B cell (primary cell): ENCODE results near the gene SLC10A2. TPM values are rescaled to one million over a fixed set of nuclear protein-coding genes. Genes with fewer than 3 reads are reported as not detected.

ENCODE experiments used
- ATAC-seq: fragments of 200-7000 bp; cut with Tn5 transposase; one replicate; pipeline ENCODE4 v1.10.0; 2021; ENCODE audit warnings: low read depth, mild to moderate bottlenecking, moderate number of reproducible peaks, moderate library complexity
- CTCF ChIA-PET: fragments of 350-600 bp; sonication (Branson Sonifier 250); formaldehyde crosslinking; loops from one replicate; lab custom pipeline; 2021; ENCODE audit warnings: antibody characterized with exemption, inconsistent platforms; lab: Charles Lee
- POLR2A ChIA-PET: fragments of 350-600 bp; sonication (Branson Sonifier 250); formaldehyde crosslinking; loops from one replicate; lab custom pipeline; 2021; ENCODE audit warnings: antibody characterized with exemption; lab: Charles Lee
- DNase-seq: peaks from one replicate; pipeline ENCODE4 v3.0.0; 2013
- H2AFZ ChIP-seq: 2 replicates; pipeline ENCODE4 v1.6.1; 2012; ENCODE audit warnings: mild to moderate bottlenecking, low read depth, low read length; ENCODE audit not compliant: insufficient read depth, poor library complexity, severe bottlenecking
- H3K27ac ChIP-seq, 2 donors: 1 replicate in 1 of 2; 2 replicates in 1 of 2; pipeline ENCODE4 v1.5.1; 2012 to 2013; ENCODE audit warnings: low read length in 2 of 2, mild to moderate bottlenecking in 2 of 2, moderate library complexity in 1 of 2
- H3K27me3 ChIP-seq, 4 experiments: fragments of 200-600 bp in 1 of 4; sonication (generic) in 1 of 4; replicated peaks in 1 of 4; 1 replicate in 2 of 4; 2 replicates in 2 of 4; pipeline versions ENCODE4 v1.6.1 to v1.7.0; 2013 to 2016; ENCODE audit warnings: low read length in 3 of 4, mild to moderate bottlenecking in 2 of 4, mixed read lengths in 1 of 4, moderate library complexity in 1 of 4; ENCODE audit not compliant: insufficient read depth in 4 of 4, control insufficient read depth in 3 of 4; ENCODE audit errors: control extremely low read depth in 1 of 4
- H3K36me3 ChIP-seq, 2 experiments: replicated peaks in 1 of 2; 1 replicate in 1 of 2; 2 replicates in 1 of 2; pipeline versions ENCODE4 v1.6.1 to v1.7.1; 2013; ENCODE audit warnings: low read length in 1 of 2; ENCODE audit not compliant: insufficient read depth in 2 of 2, control insufficient read depth in 1 of 2; ENCODE audit errors: control extremely low read depth in 1 of 2, extremely low read depth in 1 of 2
- H3K4me1 ChIP-seq, 2 donors: fragments of 200-600 bp in 1 of 2; sonication (generic) in 1 of 2; 1 replicate in 1 of 2; 2 replicates in 1 of 2; pipeline versions ENCODE4 v1.5.1 to v1.6.1; 2013 to 2017; ENCODE audit warnings: low read length in 2 of 2; ENCODE audit not compliant: control insufficient read depth in 2 of 2, insufficient read depth in 2 of 2
- H3K4me2 ChIP-seq: replicated peaks from 2 replicates; pipeline ENCODE3; 2012; ENCODE audit warnings: mild to moderate bottlenecking, low read depth, low read length; ENCODE audit not compliant: poor library complexity, severe bottlenecking
- H3K4me3 ChIP-seq, 5 experiments: fragments of 200-600 bp in 1 of 5; sonication (generic) in 1 of 5; 1 replicate in 3 of 5; 2 replicates in 2 of 5; pipeline versions ENCODE4 v1.5.1 to v1.7.0; 2011 to 2016; ENCODE audit warnings: low read length in 4 of 5, mild to moderate bottlenecking in 4 of 5, low read depth in 2 of 5, control low read depth in 1 of 5, moderate library complexity in 1 of 5; ENCODE audit not compliant: insufficient read depth in 1 of 5; ENCODE audit errors: control extremely low read depth in 1 of 5, extremely low read depth in 1 of 5
- H3K79me2 ChIP-seq: fragments of 200-600 bp; sonication (generic); one replicate; pipeline ENCODE4 v1.6.0; 2016; ENCODE audit warnings: low read length; ENCODE audit not compliant: control insufficient read depth, insufficient read depth
- H3K9ac ChIP-seq: fragments of 200-600 bp; sonication (generic); 2 replicates; pipeline ENCODE4 v1.6.1; 2017; ENCODE audit warnings: mild to moderate bottlenecking, low read length, moderate library complexity
- H3K9me3 ChIP-seq, 3 donors: one replicate each; pipeline versions ENCODE4 v1.6.1 to v1.7.1; 2013; ENCODE audit warnings: low read length in 2 of 3; ENCODE audit not compliant: control insufficient read depth in 2 of 3, insufficient read depth in 1 of 3; ENCODE audit errors: control extremely low read depth in 1 of 3
- H4K20me1 ChIP-seq: 2 replicates; pipeline ENCODE4 v1.6.0; 2012; ENCODE audit warnings: mild to moderate bottlenecking, low read length; ENCODE audit not compliant: insufficient read depth, control insufficient read depth, poor library complexity, severe bottlenecking
- H3K27ac Mint-ChIP-seq: one replicate; pipeline ENCODE4 v1.8.0; 2021; ENCODE audit warnings: mixed read lengths
- H3K27me3 Mint-ChIP-seq: one replicate; pipeline ENCODE4 v1.8.0; 2021; ENCODE audit warnings: mixed read lengths
- H3K4me1 Mint-ChIP-seq: one replicate; pipeline ENCODE4 v1.8.0; 2021; ENCODE audit warnings: mixed read lengths
- H3K4me3 Mint-ChIP-seq: one replicate; pipeline ENCODE4 v1.8.0; 2021; ENCODE audit warnings: mixed read lengths
- H3K9me3 Mint-ChIP-seq: one replicate; pipeline ENCODE4 v1.8.0; 2022; ENCODE audit warnings: mixed read lengths; ENCODE audit not compliant: insufficient read depth
- CTCF ChIP-seq: fragments of 200-600 bp; IDR thresholded peaks from one replicate; pipeline ENCODE4 v1.8.0; 2022; ENCODE audit warnings: antibody characterized with exemption, mild to moderate bottlenecking
- EZH2 ChIP-seq: IDR thresholded peaks from 2 replicates; pipeline ENCODE4 v1.6.1; 2012; ENCODE audit warnings: borderline replicate concordance, low read depth, mild to moderate bottlenecking, moderate library complexity, low read length; ENCODE audit not compliant: insufficient read depth, poor library complexity, severe bottlenecking
- WGBS: methylation state at CpG from one replicate; pipeline ENCODE4 v1.1.5; 2013; ENCODE audit warnings: missing lambda C conversion rate; ENCODE audit not compliant: insufficient coverage; 5-methylcytosine and 5-hydroxymethylcytosine counted together
- intact Hi-C: fragments of 100-400 bp; cut with micrococcal nuclease; formaldehyde crosslinking; loops from one replicate; pipeline ENCODE4 v1.10.0; 2022
- polyA plus RNA-seq: library from polyadenylated mRNA; depleted of rRNA; stranded (reverse); fragments of >200 nt; gene quantifications from 2 replicates; pipeline ENCODE4 v1.2.3, GENCODE V29; 2012
- total RNA-seq, 2 donors: library from RNA; stranded (reverse); fragments of 120-200 nt in 1 of 2; gene quantifications; 1 replicate in 1 of 2; 2 replicates in 1 of 2; pipeline versions ENCODE4 v1.2.3 to v1.2.4, GENCODE V29; 2013 to 2022

SLC10A2 gene
- total and polyA plus RNA-seq, 2 donors (not counting 1 experiment from before 2014, with no cell fraction given) = not detected

GRCh38 chr13:103078158-103078557 is 11.9 kb upstream of the SLC10A2 start:
- H3K4me2 ChIP-seq = peak overlapping the region; percentile 59
- H4K20me1 ChIP-seq = no peaks in the 10 kb centered on the region
- no peak overlapping the region for H3K27ac ChIP-seq
- no peaks in the 10 kb centered on the region for H3K36me3 ChIP-seq
- peaks cover 13% of the 10 kb centered on the region in 2 donors for H3K4me1 ChIP-seq
- no peaks in the 10 kb centered on the region for H3K27me3 ChIP-seq
- TF ChIP-seq CTCF = no peak
- no peak for TF ChIP-seq EZH2
- intact Hi-C loops = no loop called here
- Mint-ChIP-seq H3K27ac (peak overlapping the region; percentile 11), H3K4me3 (peak overlapping the region; percentile 49), H3K9me3 (no peaks in the 10 kb centered on the region), H3K4me1 (peaks cover 12% of the 10 kb centered on the region), H3K27me3 (no peaks in the 10 kb centered on the region)
- no peaks in the 10 kb centered on the region for H3K79me2 ChIP-seq
- peaks cover 0 to 1% (median 0%) of the 10 kb centered on the region in 3 donors for H3K9me3 ChIP-seq
- H3K9ac ChIP-seq = peak overlapping the region; percentile 41
- DNase-seq (peak; percentile 31), ATAC-seq (no peak)
- CTCF ChIA-PET = no interaction called here
- WGBS = 0% methylated on average over 2 of the region's 5 CpGs
- H2AFZ ChIP-seq = peak overlapping the region; percentile 63
- peak overlapping the region in 3 of 5 experiments; percentile 2 to 33 (median 14) for H3K4me3 ChIP-seq
- POLR2A ChIA-PET = no interaction called here

- ChIA-PET CTCF (no interaction called here), POLR2A (no interaction called here)
- intact Hi-C loops = no loop called here
Measured at GRCh38 chr13:103068836-103069235, 2.6 kb upstream of the SLC10A2 start.

More at GRCh38 chr13:103068836-103069235, 2.6 kb upstream of the SLC10A2 start:
- no peak overlapping the region for H3K9ac ChIP-seq
- Mint-ChIP-seq H3K4me3 (no peak overlapping the region), H3K4me1 (peaks cover 10% of the 10 kb centered on the region), H3K27me3 (no peaks in the 10 kb centered on the region), H3K9me3 (no peaks in the 10 kb centered on the region), H3K27ac (no peak overlapping the region)
- TF ChIP-seq EZH2 (no peak), CTCF (no peak)
- H3K9me3 ChIP-seq = no peaks in the 10 kb centered on the region
- H3K4me3 ChIP-seq = no peak overlapping the region
- no peak overlapping the region for H2AFZ ChIP-seq
- H4K20me1 ChIP-seq = no peaks in the 10 kb centered on the region
- H3K27me3 ChIP-seq = no peaks in the 10 kb centered on the region
- H3K79me2 ChIP-seq = no peaks in the 10 kb centered on the region
- peaks cover 4 to 14% of the 10 kb centered on the region in 2 donors for H3K4me1 ChIP-seq
- H3K4me2 ChIP-seq = no peak overlapping the region
- ATAC-seq (no peak), DNase-seq (no peak)
- no peak overlapping the region for H3K27ac ChIP-seq
- H3K36me3 ChIP-seq = no peaks in the 10 kb centered on the region
- WGBS = no CpG with 5 or more reads among the region's 1 CpG
